ENCODE measurements around the gene FRMPD1.

- no peak for TF ChIP-seq ZBTB49 (tag by site-specific recombination; IDR thresholded peaks at IDR 0.05; ENCODE audit: low read depth)
- no peak for TF ChIP-seq TRIM28 (IDR thresholded peaks at IDR 0.05; ENCODE audit: borderline replicate concordance, low read length)
- TF ChIP-seq TCF7L2 (IDR thresholded peaks at IDR 0.05; ENCODE audit: borderline replicate concordance, low read depth, low read length): no peak
- no peak for TF ChIP-seq ZNF518A (tag by site-specific recombination; conservative IDR thresholded peaks at IDR 0.05; ENCODE audit: low read depth)
These were observed 96.6 kb downstream of the FRMPD1 start for GRCh38 chr9:37747271-37747753.

Data from HEK293 (cell line).